ENCODE measurements around the gene FGD6.
A peak's percentile ranks its signal among the peaks of the same experiment; 100 is the strongest.
"Not testable (repeated sequence)": the region's sequence is repeated elsewhere in the genome, so short reads cannot be mapped to it uniquely, and the experiment has no call there.

FGD6 gene

DNA sequence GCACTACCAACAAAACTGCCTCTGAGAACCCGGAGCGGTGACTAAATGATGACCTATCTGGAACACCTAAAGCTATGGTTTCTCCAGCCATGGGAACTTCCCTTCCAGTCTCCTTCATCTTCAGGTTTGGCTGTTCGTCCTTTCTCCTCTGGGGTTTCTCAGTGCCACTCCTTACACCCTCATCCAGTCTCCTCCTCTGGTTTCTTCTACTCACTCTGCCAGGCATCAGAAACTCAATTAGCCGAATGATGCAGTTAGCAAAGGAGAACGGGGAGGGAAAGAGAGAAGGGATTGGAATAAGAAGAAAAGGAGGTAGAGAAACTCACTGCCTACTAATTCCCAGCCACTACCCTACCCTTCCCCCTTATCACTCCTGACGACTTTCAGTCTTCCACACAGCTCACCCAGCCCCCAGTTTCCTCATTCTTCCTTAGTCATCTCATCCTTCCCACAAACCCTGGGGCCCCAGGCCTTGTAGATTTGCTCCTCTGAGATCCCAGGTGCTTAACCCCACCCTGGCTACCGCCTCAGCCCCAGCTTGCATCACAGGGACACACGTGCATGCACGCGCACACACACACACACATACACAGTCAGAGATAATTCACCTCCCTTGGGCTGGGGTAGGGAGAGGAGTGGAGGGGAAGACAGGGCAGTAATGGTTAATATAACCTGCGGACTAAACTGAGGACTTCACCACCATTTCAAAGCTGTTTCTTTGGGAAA is 13.0 kb downstream of the FGD6 start:
- peak; percentile 6 for DNase-seq

DNA sequence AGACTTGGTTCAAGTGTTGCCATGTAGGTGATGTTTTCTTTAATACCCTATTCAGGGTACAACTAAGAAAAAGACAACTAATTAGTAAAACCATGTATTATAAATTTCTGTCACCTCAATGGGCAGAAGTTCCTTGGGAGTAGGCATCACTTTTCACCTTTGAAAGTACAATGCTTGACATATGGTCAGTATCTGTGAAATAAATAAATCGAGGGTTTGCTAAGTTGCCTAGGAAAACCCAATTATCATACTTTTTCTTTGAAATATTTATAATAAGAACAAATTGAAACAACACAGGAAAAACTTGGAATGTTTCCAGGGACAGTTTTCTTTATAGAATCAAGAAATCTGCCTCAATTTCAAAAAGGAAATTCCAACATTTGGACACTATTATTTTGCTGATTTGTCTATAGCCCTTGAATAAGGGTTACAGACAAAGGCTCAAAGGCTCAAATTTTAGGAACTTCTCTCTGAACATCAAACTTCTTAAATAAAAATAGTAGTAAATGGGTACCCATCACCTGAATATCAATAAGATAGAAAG is 13.7 kb downstream of the FGD6 start:
- DNase-seq, result no peak

DNA sequence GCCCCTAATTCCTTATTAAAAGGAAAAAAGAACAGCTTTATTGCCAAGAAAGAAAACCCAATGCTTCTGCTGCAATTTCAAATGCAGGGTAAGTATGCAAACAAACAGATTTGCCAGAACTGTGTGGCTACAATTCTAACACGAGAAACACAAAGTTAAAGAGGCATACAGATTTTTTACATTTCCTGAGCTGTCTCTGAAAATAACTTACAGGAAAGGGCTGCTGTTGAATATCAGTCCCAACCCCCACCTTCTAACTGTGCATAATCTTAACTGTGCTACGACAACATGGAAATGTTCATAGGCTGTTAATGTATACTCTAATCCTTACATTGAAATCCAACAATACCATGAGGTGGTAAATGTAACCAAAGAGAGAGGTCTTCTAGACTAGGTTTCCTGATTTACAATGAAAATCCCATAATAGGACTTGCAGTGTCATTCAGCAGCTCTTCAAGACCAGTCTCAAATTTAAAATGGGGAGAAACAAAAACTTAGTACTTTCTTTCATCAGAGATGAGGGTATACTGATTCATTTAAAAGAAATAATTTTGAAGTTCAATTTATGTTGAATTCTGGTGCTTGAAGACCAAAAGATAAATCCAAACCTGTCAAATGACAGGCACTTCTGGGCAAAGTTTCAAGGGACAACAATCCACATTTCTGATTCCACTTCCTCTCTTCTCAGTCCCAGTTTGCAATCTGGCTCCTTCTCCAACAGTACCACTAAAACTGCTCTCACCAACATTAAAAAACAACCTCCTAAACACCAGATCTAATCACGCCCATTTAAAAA is 14.4 kb downstream of the FGD6 start:
- no peak for DNase-seq

DNA sequence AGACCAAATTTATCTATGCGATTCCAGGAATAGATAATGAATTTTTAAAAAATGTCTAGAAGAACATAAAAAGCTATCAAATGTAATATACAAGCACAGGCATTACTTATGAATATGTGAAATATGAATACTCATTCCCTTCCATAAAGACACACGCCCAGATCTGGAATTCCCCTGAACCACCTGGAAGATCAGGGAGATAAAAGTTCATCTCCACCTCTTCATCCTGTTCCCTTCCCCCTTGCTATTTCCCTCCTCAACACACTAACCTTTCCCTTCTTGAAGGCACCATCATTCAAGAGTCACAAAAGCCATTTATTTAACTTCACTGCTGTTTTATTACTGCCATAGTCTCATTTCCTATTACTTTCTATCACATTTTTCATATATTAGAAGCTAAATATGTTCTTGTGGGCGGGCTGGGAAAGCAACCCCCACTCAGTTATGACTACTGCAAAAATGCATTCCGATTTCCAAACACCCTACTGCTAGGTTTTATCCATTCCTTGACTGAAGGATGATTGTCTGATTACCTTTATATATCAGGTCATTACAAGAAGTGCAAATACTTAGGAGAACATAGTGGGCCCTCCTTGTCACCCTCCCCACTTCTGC is 16.1 kb downstream of the FGD6 start:
- DNase-seq, result no peak

DNA sequence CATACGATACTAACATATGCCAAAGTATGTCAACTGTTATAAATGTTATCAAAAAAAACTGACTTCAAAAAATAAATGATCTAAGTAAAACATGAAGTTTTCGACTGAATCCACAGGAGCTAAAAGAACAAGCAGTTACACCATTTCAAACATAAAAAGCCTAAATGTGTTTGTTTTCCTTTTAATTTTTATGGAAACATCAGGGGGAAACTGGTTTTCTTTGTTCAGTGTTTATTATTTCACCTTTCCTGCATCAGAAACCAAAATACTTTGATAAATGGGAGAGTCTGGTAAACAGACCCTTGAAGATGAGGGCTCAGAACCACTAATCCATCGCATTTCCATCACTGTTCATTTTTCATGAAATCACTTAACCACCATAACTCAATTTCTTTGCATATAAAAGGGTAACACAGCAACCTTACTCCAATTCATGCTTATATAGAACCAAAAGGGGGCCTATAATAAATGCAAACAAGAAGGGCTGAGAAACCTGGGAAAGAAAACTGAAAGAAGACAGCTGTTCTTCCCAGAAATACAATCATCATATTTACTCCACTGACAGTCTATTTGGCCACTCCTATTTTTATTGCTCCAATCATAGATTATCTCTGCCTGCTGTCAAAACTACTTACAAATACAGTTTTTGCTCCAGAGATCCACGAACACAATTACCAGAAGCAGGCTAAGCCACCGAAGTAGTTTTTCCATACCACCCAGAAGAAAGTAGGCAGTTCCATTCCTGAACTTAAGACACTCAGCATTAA is 17.0 kb downstream of the FGD6 start:
- DNase-seq, result no peak

DNA sequence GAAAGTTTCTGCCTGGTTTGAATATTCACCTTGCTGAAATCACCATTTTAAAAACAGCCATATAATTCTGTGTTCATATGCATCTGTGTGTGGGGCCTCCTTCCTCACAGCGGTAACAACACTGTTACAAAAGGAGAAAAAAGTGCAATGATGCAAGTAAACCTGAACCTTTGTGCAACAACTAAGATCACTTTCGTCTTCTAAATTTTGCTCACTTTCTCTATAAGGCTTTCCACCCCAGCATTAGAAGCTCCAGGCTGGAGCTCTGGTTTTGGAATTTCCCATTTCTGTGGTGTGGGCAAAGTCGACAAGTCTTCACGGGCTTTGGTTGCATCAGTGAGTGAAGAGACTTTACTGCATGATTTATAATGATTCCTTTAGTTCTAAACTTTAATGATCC is 18.4 kb downstream of the FGD6 start:
- DNase-seq, result no peak

DNA sequence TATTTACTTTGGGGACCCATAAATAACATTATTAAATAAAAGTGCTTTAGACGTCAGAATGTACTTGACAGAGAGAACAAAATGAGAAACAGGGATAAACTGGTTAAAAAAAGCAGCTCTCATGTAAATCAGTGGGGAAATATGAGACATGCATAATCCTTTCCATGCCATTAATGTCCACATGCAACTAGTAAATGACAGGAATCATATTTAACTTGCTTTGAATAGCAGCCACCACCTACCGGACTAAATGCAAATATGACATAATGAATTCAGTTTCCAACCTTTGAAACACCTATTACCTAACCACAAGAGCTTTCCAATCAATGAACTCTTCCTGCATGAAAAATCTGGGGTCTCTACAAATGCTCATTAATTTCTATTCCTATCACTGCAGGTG is 19.6 kb downstream of the FGD6 start:
- DNase-seq, result no peak

DNA sequence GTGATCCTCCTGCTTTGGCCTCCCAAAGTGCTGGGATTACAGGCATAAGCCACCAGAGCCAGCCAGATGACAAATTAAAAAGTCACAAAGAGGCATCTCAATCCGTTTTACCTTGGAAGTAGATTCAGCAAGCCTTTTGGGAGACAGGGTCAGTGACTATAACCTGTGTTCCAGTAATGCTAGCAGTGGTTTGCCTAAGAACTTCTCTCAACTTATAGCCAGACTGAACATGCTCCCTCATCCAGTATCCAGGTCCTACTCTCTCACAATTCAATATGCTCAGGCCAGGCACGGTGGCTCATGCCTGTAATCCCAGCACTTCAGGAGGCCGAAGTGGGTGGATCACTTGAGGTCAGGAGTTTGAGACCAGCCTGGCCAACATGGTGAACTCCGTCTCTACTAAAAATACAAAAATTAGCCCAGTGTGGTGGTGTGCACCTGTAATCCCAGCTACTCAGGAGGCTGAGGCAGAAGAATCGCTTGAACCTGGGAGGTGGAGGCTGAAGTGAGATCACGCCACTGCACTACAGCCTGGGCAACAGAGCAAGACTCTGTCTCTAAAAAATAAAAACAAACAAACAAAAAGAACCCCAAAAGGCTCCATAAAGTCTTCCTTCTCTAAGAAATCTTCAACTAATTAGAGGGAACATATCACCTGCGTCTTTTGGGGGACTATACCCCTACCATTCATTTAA is 20.2 kb downstream of the FGD6 start:
- not testable (repeated sequence) for DNase-seq

DNA sequence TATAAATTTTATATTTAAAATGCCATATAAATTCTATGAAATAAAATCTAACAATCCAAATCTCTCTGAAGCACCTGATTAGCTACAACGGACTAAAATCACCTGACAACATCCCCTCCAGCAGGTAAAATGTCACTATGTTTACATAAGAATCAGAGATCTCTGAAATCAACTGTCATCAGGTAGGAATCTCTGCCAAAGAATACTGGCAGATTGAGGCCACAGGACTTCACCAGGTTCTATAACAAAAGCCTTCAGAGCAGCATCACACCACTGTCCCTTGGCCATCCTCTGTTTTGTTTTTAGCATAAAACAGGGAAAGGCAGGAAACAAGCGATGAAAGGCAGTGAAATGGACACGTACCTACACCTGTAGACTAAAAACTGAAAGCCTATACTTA is 22.1 kb downstream of the FGD6 start:
- no peak for DNase-seq

DNA sequence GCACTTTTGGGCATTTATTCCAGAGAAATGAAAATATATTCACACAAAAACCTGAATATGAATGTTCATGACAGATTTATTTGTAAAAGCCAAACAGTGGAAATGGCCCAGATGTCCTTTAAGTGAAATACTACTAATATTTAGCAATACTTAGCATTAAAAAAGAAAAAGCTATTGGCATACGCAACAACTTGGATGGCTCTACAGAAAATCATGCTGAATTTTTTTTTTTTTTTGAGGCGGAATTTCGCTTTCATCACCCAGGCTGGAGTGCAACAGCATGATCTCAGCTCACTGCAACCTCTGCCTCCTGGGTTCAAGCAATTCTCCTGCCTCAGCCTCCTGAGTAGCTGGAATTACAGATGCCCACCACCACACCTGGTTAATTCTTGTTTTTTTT is 24.1 kb downstream of the FGD6 start:
- DNase-seq, result no peak

DNA sequence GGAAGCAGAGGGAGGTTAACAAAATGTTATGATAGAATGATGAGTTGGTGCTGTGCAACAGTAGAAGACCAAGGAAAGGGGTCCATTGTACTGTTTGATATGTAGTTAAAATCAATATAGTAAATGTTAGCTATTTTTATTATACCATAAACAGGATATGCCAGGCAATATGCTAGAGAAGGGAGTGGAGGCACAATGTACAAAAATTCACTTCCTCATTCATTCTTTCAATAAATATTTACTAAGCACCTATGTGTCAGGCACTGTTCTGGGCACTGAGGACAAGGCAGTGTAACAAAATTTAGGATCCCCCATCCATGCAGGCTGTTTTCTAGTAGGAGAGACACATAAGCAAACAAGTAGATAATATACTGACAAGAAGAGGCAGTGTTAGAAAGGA is 25.0 kb downstream of the FGD6 start:
- no peak for DNase-seq

DNA sequence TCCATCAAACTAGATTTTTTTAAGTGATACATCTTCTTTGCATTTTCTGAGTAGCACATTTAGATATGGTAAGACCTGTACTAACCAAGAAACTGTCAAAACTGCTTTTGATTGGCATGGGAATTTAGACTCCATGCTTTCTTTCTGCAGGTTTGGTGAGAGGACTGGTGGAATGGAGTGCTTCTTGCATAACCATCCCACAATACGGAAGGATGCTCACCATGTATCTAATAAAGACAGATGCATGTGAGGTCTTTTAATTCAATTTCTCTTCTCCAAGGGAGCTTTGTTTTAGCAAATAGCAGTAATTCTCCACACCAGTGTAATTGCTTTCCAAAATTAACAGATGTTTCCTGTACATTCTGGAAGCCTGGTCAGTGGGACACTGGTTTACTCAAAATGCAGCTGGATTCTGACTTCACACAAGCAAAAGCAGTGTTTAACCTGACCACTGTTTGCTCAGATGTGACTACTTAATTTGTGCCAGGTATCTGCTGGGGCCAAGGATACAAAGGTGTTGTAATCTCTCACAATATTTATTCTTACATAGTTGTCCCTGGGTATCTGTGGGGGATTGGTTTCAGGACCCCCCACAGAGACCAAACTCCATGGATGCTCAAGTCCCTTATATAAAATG is 26.1 kb downstream of the FGD6 start:
- DNase-seq, result no peak

DNA sequence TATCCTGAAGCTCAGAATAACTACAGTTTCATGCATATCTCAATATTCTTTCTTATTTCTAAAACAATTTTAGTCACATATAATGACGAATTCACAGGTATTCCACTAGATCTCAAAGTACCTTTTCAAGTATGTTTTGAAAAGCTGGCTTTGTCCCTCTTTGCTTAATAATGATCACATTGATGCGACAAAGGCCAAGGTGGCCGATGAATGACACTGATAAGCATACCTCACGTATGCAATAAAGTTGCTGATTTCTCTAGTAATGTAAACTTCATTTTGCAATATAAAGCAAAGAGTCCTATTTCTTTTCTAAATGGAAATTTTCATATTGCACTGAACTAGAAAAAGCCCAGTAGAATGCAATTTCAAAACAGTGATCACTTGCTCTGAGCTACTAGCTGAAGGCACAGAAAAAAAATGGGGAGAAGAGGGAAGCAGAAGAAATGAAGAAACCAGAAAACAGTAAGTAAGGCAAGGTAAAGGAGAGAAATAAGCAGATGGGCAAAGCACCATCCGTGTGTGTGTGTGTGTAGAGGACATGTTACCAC is 29.3 kb downstream of the FGD6 start:
- no peak for DNase-seq

DNA sequence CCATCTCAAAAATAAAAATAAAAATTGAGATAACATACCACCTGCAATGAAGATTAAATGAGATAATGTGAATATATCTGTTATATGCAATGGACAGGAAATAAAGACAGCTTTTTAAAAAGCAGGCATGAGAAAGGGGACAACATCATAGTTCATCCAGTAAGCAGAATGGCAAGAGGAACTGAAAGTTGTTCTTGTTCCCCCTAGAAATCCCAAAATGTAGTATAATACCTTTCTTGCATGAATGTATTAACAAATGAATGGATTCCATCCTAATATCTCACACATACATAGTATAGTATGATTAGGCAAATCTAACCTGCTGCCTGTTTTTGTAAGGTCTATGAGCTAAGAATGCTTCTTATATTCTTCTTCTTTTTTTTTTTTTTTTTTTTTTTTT is 31.4 kb downstream of the FGD6 start:
- DNase-seq, result no peak

DNA sequence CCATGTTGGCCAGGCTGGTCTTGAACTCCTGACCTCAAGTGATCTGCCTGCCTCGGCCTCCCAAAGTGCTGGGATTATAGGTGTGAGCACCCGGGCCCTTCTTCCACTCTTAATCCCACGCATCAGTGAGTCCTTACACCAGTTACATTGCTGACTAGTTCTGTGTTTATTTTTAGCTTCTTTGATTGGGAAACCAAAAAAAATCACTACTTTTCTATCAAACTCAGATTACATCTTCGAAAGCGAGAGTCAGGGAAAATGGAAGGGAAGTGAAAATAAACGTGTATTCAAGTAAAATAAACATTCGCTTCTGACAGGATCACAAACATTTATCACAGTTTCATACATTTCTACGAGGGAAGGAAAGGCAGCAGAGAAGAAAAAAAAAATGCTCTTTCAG is 32.2 kb downstream of the FGD6 start:
- DNase-seq, result no peak

DNA sequence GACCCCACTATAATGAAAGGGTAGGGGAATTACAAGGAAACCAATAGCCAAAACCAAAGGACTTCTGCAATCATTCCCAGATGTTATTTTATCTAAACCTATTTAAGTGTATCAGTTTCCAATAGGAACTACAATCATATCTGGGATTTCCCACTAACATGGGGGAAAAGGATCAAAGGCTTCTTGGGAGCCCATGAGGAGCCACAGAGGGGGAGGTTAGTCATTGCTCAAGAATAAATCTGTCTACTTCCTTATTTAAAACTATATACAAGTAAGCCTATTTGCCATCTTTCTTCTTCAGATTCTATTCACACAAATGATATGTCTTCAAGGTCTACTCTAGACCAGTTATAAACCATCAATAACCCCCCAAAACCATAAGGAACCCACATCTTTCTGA is 33.1 kb downstream of the FGD6 start:
- no peak for DNase-seq

DNA sequence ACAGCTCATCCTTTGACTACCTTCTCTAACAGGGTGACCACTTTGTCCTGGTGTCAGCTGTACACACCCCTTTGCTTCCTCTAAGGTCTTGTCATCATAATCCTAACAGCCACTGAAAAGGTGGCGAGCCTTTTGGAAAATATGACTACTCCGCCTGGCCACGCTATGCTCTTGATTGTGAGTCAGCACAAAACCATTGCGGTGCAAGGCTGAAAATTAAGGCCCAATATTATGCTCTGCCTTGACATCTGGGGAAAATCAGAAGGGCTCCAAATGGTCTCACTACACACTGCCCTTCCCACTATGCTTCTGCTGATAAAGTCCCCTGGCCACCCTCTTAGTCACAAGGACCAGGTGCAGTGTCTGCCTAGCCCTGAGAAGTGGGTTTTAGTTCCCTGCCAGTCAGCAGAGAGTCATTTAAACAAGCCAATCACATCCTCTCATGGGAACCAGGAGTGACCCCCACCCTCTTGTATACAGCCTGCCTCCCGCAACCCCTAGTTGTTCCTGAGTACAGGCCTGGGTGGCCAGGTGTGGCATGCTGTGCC is 34.3 kb downstream of the FGD6 start:
- peak; percentile 18 for DNase-seq

DNA sequence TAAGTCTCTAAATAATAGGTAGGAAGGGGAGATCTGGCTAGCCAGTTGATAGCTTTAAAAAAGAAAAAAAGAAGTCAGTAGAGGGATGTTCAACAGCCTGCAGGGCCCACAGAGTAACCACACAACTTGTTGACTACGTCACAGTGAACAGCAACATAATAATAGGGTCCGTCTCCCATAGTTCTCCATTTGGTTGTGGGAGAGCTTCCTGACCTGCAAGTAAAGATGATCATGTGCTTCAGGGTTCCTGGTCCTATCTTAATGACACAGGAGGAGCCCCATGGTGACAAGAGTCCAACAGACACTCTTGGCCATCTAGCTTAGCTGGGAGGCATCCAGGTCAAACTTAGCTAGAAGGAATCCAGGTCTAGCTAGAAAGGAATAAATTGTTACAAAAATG is 36.2 kb downstream of the FGD6 start:
- no peak for DNase-seq

DNA sequence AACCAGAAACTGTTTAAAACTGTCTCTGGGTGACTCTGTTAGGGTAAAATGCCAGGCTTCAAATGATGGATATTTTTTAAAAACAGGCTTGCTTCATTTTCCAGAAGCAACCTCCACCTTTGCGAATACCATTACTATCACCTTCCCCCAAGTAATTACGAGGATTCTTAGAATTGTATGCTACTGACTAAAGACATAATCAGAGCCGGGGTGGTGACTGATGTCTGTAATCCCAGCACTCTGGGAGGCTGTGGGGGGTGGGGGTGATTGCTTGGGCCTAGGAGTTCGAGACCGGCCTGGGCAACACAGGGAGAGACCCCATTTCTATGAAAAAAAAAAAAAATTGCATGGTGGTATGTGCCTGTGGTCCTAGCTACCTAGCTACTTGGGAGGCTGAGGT is 38.3 kb downstream of the FGD6 start:
- no peak for DNase-seq

DNA sequence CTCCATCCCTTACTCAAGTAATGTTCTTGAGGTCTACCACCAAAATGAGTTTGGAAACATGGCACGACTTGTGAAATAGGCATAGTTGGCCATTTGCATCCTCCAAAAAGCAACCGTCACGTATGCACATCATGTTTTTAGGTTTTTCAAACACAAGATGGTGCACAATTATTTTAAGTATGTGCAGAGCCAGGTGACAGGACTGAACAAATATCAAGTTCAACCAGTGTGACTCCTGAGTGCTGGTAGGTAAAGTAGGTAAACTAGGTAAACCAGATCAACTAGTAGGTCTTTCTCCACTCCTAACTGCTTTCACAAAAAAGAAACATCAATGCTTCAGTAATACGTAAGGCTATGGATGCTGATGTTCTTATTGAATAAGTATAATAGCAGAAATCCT is 39.1 kb downstream of the FGD6 start:
- DNase-seq, result no peak

DNA sequence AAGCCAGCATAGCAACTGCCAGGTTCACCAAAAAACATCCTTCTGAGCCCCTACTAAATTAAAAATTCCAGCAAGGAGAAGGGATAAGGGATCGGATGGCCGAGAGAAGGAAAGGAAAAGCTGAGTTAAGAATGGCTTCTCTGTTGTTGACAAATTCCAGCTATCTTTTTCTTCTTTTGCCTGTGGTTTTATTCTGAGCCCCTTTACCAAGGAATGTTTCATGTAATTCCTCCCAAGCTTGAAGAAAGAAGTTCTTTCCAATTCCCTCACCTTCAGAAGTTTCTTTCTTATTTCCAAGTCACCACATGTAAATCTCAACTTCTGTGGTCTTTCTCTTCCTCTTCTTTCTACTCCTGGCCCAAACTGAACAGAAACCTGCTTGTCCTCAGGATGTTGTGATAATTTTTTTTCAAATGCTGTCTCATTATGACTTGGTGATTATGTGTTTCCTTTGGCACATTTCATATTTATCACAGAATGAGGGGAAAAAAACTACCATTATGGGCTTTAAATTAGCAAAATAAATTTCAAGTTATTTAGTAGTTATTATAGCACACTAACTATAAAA is 40.0 kb downstream of the FGD6 start:
- no peak for DNase-seq

All from stimulated activated CD4-positive, alpha-beta T cell treated with anti-CD3 and anti-CD28 coated beads, Interleukin-15, amount 100 ng/mL, for 24 hours (primary cell).